ENCODE measurements around the gene RETSAT.

- TF ChIP-seq CTCF (IDR thresholded peaks at IDR 0.05; ENCODE audit: low read depth, low read length, poor library complexity, severe bottlenecking) (no peak), EZH2phosphoT487 (IDR thresholded peaks at IDR 0.05; ENCODE audit: borderline replicate concordance, low read length) (no peak)
Observed at GRCh38 chr2:85319796-85320195, 34.5 kb downstream of the RETSAT start.
